Measurements from ENCODE around the gene ARHGEF1.

DNA sequence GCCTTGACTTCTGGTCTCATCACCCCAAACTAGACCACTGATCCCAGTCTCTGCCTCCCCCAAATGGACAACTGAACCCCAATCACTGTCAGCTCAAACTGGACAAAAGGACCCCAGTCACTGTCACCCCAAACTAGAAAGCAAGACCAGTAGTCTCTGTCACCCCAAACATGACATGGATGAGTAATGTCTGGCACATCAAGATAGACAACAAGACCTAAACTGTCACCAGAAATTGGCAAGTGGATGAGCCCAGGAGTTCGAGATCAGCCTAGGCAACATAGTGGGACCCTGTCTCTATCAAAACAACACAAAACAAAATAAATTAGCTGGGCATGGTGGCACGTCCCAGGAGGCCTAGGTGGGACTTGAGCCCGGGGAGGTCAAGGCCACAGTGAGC is 64.1 kb downstream of the ARHGEF1 start:
- TF ChIP-seq YY1 (IDR thresholded peaks at IDR 0.05; ENCODE audit: insufficient read depth, insufficient read length), result no peak
- TF ChIP-seq ZNF274 (IDR thresholded peaks at IDR 0.05; ENCODE audit: low read depth, low read length), result no peak
